GM12874 (cell line): ENCODE measurements around the gene GSS.

Source experiments
- CTCF ChIP-seq: IDR thresholded peaks from 2 replicates; pipeline ENCODE4 v1.5.1; 2011; ENCODE audit warnings: low read depth, mild to moderate bottlenecking, control low read depth, low read length, moderate library complexity; ENCODE audit not compliant: insufficient read depth

GSS gene

GRCh38 chr20:34970846-34971560, 15.4 kb upstream of the GSS start:
- TF ChIP-seq CTCF: no peak

- TF ChIP-seq CTCF: no peak
These were observed 14.7 kb upstream of the GSS start for GRCh38 chr20:34970193-34970840.

- TF ChIP-seq CTCF: no peak
These were observed 12.6 kb upstream of the GSS start for GRCh38 chr20:34968042-34968775.

- no peak for TF ChIP-seq CTCF
These were observed 11.8 kb upstream of the GSS start for GRCh38 chr20:34967421-34967820.

- no peak for TF ChIP-seq CTCF
These were observed 9.4 kb upstream of the GSS start for GRCh38 chr20:34965051-34965450.

GRCh38 chr20:34964486-34964885, 8.9 kb upstream of the GSS start:
- TF ChIP-seq CTCF: no peak

GRCh38 chr20:34956751-34957472, 1.3 kb upstream of the GSS start:
- TF ChIP-seq CTCF: no peak
